Peyer's patch (tissue), 4 donors: ENCODE measurements around the gene PPFIA1.

Experiments
- POLR2A ChIP-seq, 2 donors: fragments of 450-650 bp; IDR thresholded peaks; one replicate each; pipeline ENCODE4 v1.5.1; 2017; ENCODE audit warnings: antibody characterized with exemption in 2 of 2, mild to moderate bottlenecking in 2 of 2, moderate library complexity in 2 of 2
- TF ChIP-seq, protein P1 (sequence below), 6 experiments: fragments of 450-650 bp in 4 of 6; fragments of 200-600 bp in 2 of 6; sonication (generic) in 1 of 6; IDR thresholded peaks; one replicate each; pipeline ENCODE4 v1.5.1; 2017 to 2019; ENCODE audit warnings: antibody characterized with exemption in 6 of 6, mild to moderate bottlenecking in 3 of 6, moderate library complexity in 1 of 6

DNA sequence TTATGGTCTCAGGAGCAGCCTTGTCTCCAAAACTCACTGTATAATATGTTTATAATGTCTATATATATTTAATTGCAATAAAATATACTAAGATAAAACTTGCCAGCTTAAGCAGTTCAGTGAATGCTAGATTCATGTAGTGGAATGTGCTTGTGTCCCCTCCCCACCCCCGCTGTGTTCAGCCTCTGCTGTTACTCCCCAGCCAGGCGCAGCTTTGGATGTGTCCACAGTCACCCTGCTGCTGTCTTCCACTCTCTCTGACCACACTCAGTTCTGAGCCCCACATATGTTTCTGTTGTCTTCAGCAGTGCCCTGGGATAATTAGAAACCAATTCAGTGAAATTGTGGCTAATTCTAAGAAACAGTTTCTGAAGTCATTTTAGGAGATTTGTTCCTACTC lies 52.2 kb downstream of the PPFIA1 start:
- TF ChIP-seq POLR2A (IDR thresholded peaks at IDR 0.05) = no peak
- TF ChIP-seq, protein P1, sequence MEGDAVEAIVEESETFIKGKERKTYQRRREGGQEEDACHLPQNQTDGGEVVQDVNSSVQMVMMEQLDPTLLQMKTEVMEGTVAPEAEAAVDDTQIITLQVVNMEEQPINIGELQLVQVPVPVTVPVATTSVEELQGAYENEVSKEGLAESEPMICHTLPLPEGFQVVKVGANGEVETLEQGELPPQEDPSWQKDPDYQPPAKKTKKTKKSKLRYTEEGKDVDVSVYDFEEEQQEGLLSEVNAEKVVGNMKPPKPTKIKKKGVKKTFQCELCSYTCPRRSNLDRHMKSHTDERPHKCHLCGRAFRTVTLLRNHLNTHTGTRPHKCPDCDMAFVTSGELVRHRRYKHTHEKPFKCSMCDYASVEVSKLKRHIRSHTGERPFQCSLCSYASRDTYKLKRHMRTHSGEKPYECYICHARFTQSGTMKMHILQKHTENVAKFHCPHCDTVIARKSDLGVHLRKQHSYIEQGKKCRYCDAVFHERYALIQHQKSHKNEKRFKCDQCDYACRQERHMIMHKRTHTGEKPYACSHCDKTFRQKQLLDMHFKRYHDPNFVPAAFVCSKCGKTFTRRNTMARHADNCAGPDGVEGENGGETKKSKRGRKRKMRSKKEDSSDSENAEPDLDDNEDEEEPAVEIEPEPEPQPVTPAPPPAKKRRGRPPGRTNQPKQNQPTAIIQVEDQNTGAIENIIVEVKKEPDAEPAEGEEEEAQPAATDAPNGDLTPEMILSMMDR (IDR thresholded peaks at IDR 0.05) = no peak
